Measurements from ENCODE around the gene BICC1. TPM values are rescaled to one million over a fixed set of nuclear protein-coding genes. Genes with fewer than 3 reads are reported as not detected.

The BICC1 gene
- total RNA-seq, 1 experiment from 2014 or later = not detected

- H2AFZ ChIP-seq (ENCODE audit: low read depth, low read length, poor library complexity, severe bottlenecking) = no peak overlapping the region
- H3K9me3 ChIP-seq (ENCODE audit: control insufficient read depth in 1 of 2, insufficient read depth in 1 of 2, low read depth in 1 of 2, low read length in 2 of 2) = no peaks in the 10 kb centered on the region
- BruUV-seq (replicated peaks) = no TSS peak
- DNase-seq (ENCODE audit: low read depth, low spot score) (no peak), ATAC-seq (no peak)
- ChIA-PET CTCF (interaction anchor here (2.2 kb wide), 1 partner anchor 229 kb away, joined by 5 read pairs; no protein-coding TSS in a partner anchor), POLR2A (no interaction called here), RAD21 (ENCODE audit: low non-redundant PET in 1 of 2, low total read pairs in 2 of 2, uncharacterized antibody in 2 of 2, unreplicated experiment in 2 of 2) (no interaction called here)
- H4K20me1 ChIP-seq (ENCODE audit: insufficient read depth) = no peaks in the 10 kb centered on the region
- TF ChIP-seq CBX3 (IDR thresholded peaks at IDR 0.05; ENCODE audit: low read depth) (no peak), ZNF274 (IDR thresholded peaks at IDR 0.05; ENCODE audit: low read depth, low read length) (no peak), EGR1 (IDR thresholded peaks at IDR 0.05; ENCODE audit: low read depth) (no peak), REST (IDR thresholded peaks at IDR 0.05; ENCODE audit: low read depth) (no peak), SP1 (IDR thresholded peaks at IDR 0.05; ENCODE audit: low read depth) (no peak), TCF7L2 (IDR thresholded peaks at IDR 0.05; ENCODE audit: borderline replicate concordance, extremely low read depth, insufficient read depth, insufficient read length) (no peak)
- peaks cover 26% of the 10 kb centered on the region; the same call in 1 of the 2 replicates for H3K27me3 ChIP-seq (ENCODE audit: insufficient read depth, low read length)
- H3K27ac ChIP-seq (ENCODE audit: low read depth, low read length) = no peak overlapping the region
- H3K79me2 ChIP-seq (ENCODE audit: insufficient read depth, low read length) = no peaks in the 10 kb centered on the region
- no peaks in the 10 kb centered on the region for H3K36me3 ChIP-seq (ENCODE audit: control insufficient read depth in 1 of 2, insufficient read depth in 2 of 2, low read length in 2 of 2)
- no peaks in the 10 kb centered on the region for H3K9me2 ChIP-seq (ENCODE audit: insufficient read depth)
- intact Hi-C loops (cut with micrococcal nuclease) = no loop called here
- H3K4me3 ChIP-seq (replicated peaks in 1 of 2; ENCODE audit: low read depth in 1 of 2, low read length in 2 of 2) = no peak overlapping the region
- no peak overlapping the region for H3K9ac ChIP-seq (ENCODE audit: low read length)
- no peak overlapping the region for H3K4me2 ChIP-seq (ENCODE audit: low read length)
- no peaks in the 10 kb centered on the region for H3K4me1 ChIP-seq (ENCODE audit: control insufficient read depth in 1 of 2, insufficient read depth in 2 of 2, low read length in 2 of 2)
These were observed 130.3 kb downstream of the BICC1 start for GRCh38 chr10:58642916-58643428.
